Psoas muscle (tissue), 8 donors: ENCODE data around the gene SMIM36. TPM values are rescaled to one million over a fixed set of nuclear protein-coding genes. Genes with fewer than 3 reads are reported as not detected.

Experiments
- ATAC-seq, 4 donors: fragments of 200-7000 bp; cut with Tn5 transposase; one replicate each; pipeline ENCODE4 v1.9.1; 2020; ENCODE audit warnings: moderate library complexity in 3 of 4, mild to moderate bottlenecking in 2 of 4
- DNase-seq, 2 donors: peaks; one replicate each; pipeline ENCODE4 v3.0.0-alpha.2; 2020
- H3K27ac ChIP-seq: fragments of 200-600 bp; one replicate; pipeline ENCODE4 v1.8.0; 2022
- H3K27me3 ChIP-seq, 3 donors: fragments of 200-600 bp in 1 of 3; one replicate each; pipeline versions ENCODE4 v1.6.1 to v1.8.0; 2013 to 2022; ENCODE audit warnings: low read length in 2 of 3, mild to moderate bottlenecking in 2 of 3, moderate library complexity in 1 of 3; ENCODE audit not compliant: insufficient read depth in 3 of 3
- H3K36me3 ChIP-seq, 2 donors: fragments of 200-600 bp in 1 of 2; one replicate each; pipeline versions ENCODE4 v1.6.1 to v1.8.0; 2013 to 2022; ENCODE audit warnings: low read depth in 1 of 2, mild to moderate bottlenecking in 1 of 2, moderate library complexity in 1 of 2; ENCODE audit not compliant: insufficient read depth in 1 of 2
- H3K4me1 ChIP-seq: fragments of 200-600 bp; one replicate; pipeline ENCODE4 v1.8.0; 2022
- H3K4me3 ChIP-seq: fragments of 200-600 bp; one replicate; pipeline ENCODE4 v1.8.0; 2022; ENCODE audit warnings: mild to moderate bottlenecking
- H3K9me3 ChIP-seq: fragments of 200-600 bp; one replicate; pipeline ENCODE4 v1.8.0; 2022
- CTCF ChIP-seq: fragments of 200-600 bp; IDR thresholded peaks from one replicate; pipeline ENCODE4 v1.8.0; 2022; ENCODE audit warnings: antibody characterized with exemption
- WGBS, 3 donors: extraction: QIAGEN DNeasy Blood & Tissue Kit; methylation state at CpG; one replicate each; pipeline versions ENCODE4 v1.1.6 to v1.1.7; 2013; 5-methylcytosine and 5-hydroxymethylcytosine counted together
- intact Hi-C, 2 donors: fragments of 100-400 bp; cut with DNase I; formaldehyde crosslinking; loops; one replicate each; pipeline versions ENCODE4 v1.11.0 to v1.14.2; 2022
- polyA plus RNA-seq, 3 donors: library from polyadenylated mRNA; stranded (reverse); fragments of 200-250 nt; gene quantifications; one replicate each; pipeline ENCODE4 v1.2.3, GENCODE V29; 2013
- total RNA-seq, 4 donors: library from RNA; stranded (reverse); fragmentation: NEBNext Ultra II Directional in 2 of 4; extraction: Animal tissue kit (Norgen Biotek cat#: 25700) in 2 of 4; gene quantifications; one replicate each; pipeline versions ENCODE4 v1.2.1 to v1.2.4, GENCODE V29; 2021 to 2023
- donor health status: healthy with polysubstance abuse.
- donor health status: DM: no; HTN: no; CAD: no; lungs with moderate emphysema.
- donor health status: Bipolar disorder and iron deficiency.
- donor health status: healthy.
- donor health status: DM: yes; HTN: yes; CAD: no.
- donor health status: DM: no; HTN: no; CAD: no.
- donor health status: DM: no; HTN: no; CAD: no.
- donor health status: DM: yes; HTN: yes; CAD: no.

The SMIM36 gene
- total and polyA plus RNA-seq, 7 donors: not detected

GRCh38 chr17:55456307-55457240 lies 54.7 kb downstream of the SMIM36 start:
- no peak overlapping the region for H3K4me3 ChIP-seq
- no peaks in the 10 kb centered on the region for H3K9me3 ChIP-seq
- H3K36me3 ChIP-seq: no peaks in the 10 kb centered on the region
- DNase-seq (no peak), ATAC-seq (no peak)
- peaks cover 12% of the 10 kb centered on the region for H3K4me1 ChIP-seq
- H3K27me3 ChIP-seq: no peaks in the 10 kb centered on the region
- no peak overlapping the region for H3K27ac ChIP-seq
- no peak for TF ChIP-seq CTCF
- 91 to 94% (median 93%) methylated on average over 6 of the region's 6 CpGs for WGBS, 3 donors
- intact Hi-C loops: loop anchor here in 1 of 2 donors (5.0 kb wide), 1 partner anchor 41 kb away; no protein-coding TSS in a partner anchor

GRCh38 chr17:55454906-55455474 lies 56.3 kb downstream of the SMIM36 start:
- ATAC-seq (peak; percentile 64 to 80 (median 80)), DNase-seq (no peak)
- TF ChIP-seq CTCF: no peak
- peaks cover 12% of the 10 kb centered on the region for H3K4me1 ChIP-seq
- H3K27me3 ChIP-seq: no peaks in the 10 kb centered on the region
- H3K9me3 ChIP-seq: no peaks in the 10 kb centered on the region
- 11 to 35% (median 25%) methylated on average over 4 of the region's 4 CpGs for WGBS, 3 donors
- no peaks in the 10 kb centered on the region for H3K36me3 ChIP-seq
- intact Hi-C loops: loop anchor here in 1 of 2 donors (5.0 kb wide), 1 partner anchor 42 kb away; no protein-coding TSS in a partner anchor
- H3K27ac ChIP-seq: peak overlapping the region; percentile 17
- no peak overlapping the region for H3K4me3 ChIP-seq

GRCh38 chr17:55453839-55454557 lies 57.3 kb downstream of the SMIM36 start:
- DNase-seq: no peak
- intact Hi-C loops: no loop called here
- Histone ChIP-seq H3K4me3 (no peak overlapping the region), H3K36me3 (no peaks in the 10 kb centered on the region), H3K4me1 (peaks cover 12% of the 10 kb centered on the region), H3K9me3 (no peaks in the 10 kb centered on the region), H3K27me3 (no peaks in the 10 kb centered on the region), H3K27ac (no peak overlapping the region)
- TF ChIP-seq CTCF: no peak
- no peak for ATAC-seq
- WGBS, 3 donors: 50 to 54% (median 53%) methylated on average over 6 of the region's 6 CpGs

GRCh38 chr17:55452139-55452790 lies 59.0 kb downstream of the SMIM36 start:
- ATAC-seq (peak; percentile 60 to 82 (median 76)), DNase-seq (no peak)
- H3K27ac ChIP-seq: peak overlapping the region; percentile 30
- intact Hi-C loops: no loop called here
- no peak for TF ChIP-seq CTCF
- WGBS, 3 donors: 27 to 38% (median 36%) methylated on average over 5 of the region's 5 CpGs
- H3K27me3 ChIP-seq: no peaks in the 10 kb centered on the region
- H3K4me1 ChIP-seq: peaks cover 14% of the 10 kb centered on the region
- H3K9me3 ChIP-seq: no peaks in the 10 kb centered on the region
- no peak overlapping the region for H3K4me3 ChIP-seq
- no peaks in the 10 kb centered on the region for H3K36me3 ChIP-seq
